NCI-H446 treated with DMSO at 0.1 percent for 48 hours (cell line): ENCODE measurements around the gene PLD5.
A peak's percentile ranks its signal among the peaks of the same experiment; 100 is the strongest.
"Not testable (repeated sequence)": the region's sequence is repeated elsewhere in the genome, so short reads cannot be mapped to it uniquely, and the experiment has no call there.

Experiments used
- DNase-seq: peaks from one replicate; lab custom pipeline; 2025; lab: John Stamatoyannopoulos, UW

Gene PLD5

GRCh38 chr1:242058582-242058981, 465.9 kb downstream of the PLD5 start:
- not testable (repeated sequence) for DNase-seq

GRCh38 chr1:242058181-242058580, 466.3 kb downstream of the PLD5 start:
- not testable (repeated sequence) for DNase-seq

GRCh38 chr1:242057745-242058115, 466.8 kb downstream of the PLD5 start:
- no peak for DNase-seq

GRCh38 chr1:242056988-242057744, 467.3 kb downstream of the PLD5 start:
- no peak for DNase-seq

- DNase-seq, result peak; percentile 12
Observed at GRCh38 chr1:242055749-242056320, 468.7 kb downstream of the PLD5 start.

GRCh38 chr1:242043165-242043564, 481.3 kb downstream of the PLD5 start:
- no peak for DNase-seq

GRCh38 chr1:242034392-242034791, 490.1 kb downstream of the PLD5 start:
- no peak for DNase-seq

GRCh38 chr1:242033447-242033846, 491.1 kb downstream of the PLD5 start:
- DNase-seq, result no peak
